Glutamatergic neuron (in vitro differentiated cells): ENCODE measurements around the gene RPS6KB1. TPM values are rescaled to one million over a fixed set of nuclear protein-coding genes. Genes with fewer than 3 reads are reported as not detected.
"Not testable (repeated sequence)": the region's sequence is repeated elsewhere in the genome, so short reads cannot be mapped to it uniquely, and the experiment has no call there.

Source experiments
- DNase-seq: peaks from one replicate; pipeline ENCODE4 v3.0.0; 2022
- H3K27ac Mint-ChIP-seq: one replicate; pipeline ENCODE4 v1.8.0; 2020; ENCODE audit warnings: mild to moderate bottlenecking, mixed read lengths, inconsistent platforms; ENCODE audit not compliant: unreplicated experiment
- H3K27me3 Mint-ChIP-seq: one replicate; pipeline ENCODE4 v1.8.0; 2020; ENCODE audit warnings: mild to moderate bottlenecking, moderate library complexity, mixed read lengths, inconsistent platforms; ENCODE audit not compliant: unreplicated experiment
- H3K36me3 Mint-ChIP-seq: one replicate; pipeline ENCODE4 v1.8.0; 2020; ENCODE audit warnings: mild to moderate bottlenecking, mixed read lengths, inconsistent platforms; ENCODE audit not compliant: unreplicated experiment
- H3K4me1 Mint-ChIP-seq: one replicate; pipeline ENCODE4 v1.8.0; 2020; ENCODE audit warnings: mild to moderate bottlenecking, low read depth, mixed read lengths, inconsistent platforms; ENCODE audit not compliant: unreplicated experiment
- H3K4me3 Mint-ChIP-seq: one replicate; pipeline ENCODE4 v1.8.0; 2020; ENCODE audit warnings: mild to moderate bottlenecking, mixed read lengths, inconsistent platforms; ENCODE audit not compliant: unreplicated experiment
- H3K9me3 Mint-ChIP-seq: one replicate; pipeline ENCODE4 v1.8.0; 2020; ENCODE audit warnings: mild to moderate bottlenecking, moderate library complexity, mixed read lengths, inconsistent platforms; ENCODE audit not compliant: unreplicated experiment
- total RNA-seq: library from RNA; stranded (reverse); fragmentation: NEBNext Ultra II Directional; extraction: Animal tissue kit (Norgen Biotek cat#: 25700); gene quantifications from one replicate; pipeline ENCODE4 v1.2.1, GENCODE V29; 2021; ENCODE audit not compliant: unreplicated experiment
- TF ChIP-seq, protein P1 (sequence below): fragments of 200-600 bp; sonication (generic); IDR thresholded peaks from one replicate; pipeline ENCODE4 v1.5.0; 2021; ENCODE audit not compliant: partially characterized antibody, unreplicated experiment

The RPS6KB1 gene
- total RNA-seq, 1 donor from 2014 or later = 45.0 TPM

DNA sequence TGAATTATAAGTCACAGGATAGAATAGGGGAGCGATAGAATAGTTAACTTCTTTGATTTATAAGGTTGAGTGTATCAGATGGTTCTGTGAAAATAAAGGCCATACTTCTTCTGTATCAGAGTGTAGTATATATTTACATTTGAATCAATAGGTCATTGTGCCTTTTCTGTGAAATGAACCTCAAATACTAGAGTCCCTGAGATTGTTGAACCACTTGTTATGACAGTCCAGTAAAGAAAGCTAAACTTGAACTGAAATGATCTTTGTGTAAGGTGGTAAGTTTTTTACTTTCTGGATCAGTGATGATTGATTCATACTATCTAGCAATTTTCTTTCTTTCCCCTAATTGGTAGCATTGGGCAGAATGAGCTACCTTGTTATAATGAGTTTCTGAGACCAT is 40.4 kb downstream of the RPS6KB1 start:
- not testable (repeated sequence) for H3K4me3 Mint-ChIP-seq, DNase-seq, H3K27ac Mint-ChIP-seq, H3K9me3 Mint-ChIP-seq, H3K4me1 Mint-ChIP-seq, H3K27me3 Mint-ChIP-seq, H3K36me3 Mint-ChIP-seq

DNA sequence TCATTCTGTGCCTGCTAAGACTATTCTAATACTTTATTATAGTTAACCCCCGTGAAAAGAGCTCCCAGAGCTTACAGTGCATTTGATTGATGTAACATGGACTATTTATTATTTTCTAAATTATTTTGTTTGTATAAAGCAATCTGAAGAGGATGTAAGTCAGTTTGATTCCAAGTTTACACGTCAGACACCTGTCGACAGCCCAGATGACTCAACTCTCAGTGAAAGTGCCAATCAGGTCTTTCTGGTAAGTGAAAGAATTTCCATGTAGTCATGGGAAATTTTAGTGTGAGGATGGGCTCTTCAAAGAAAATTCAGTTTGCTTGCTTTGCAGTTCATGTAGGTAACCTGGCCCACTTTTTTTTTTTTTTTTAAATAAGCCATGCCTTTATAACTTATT is 47.8 kb downstream of the RPS6KB1 start:
- H3K4me3 Mint-ChIP-seq, H3K36me3 Mint-ChIP-seq, H3K9me3 Mint-ChIP-seq, H3K4me1 Mint-ChIP-seq, DNase-seq, H3K27me3 Mint-ChIP-seq, H3K27ac Mint-ChIP-seq: not testable (repeated sequence)

DNA sequence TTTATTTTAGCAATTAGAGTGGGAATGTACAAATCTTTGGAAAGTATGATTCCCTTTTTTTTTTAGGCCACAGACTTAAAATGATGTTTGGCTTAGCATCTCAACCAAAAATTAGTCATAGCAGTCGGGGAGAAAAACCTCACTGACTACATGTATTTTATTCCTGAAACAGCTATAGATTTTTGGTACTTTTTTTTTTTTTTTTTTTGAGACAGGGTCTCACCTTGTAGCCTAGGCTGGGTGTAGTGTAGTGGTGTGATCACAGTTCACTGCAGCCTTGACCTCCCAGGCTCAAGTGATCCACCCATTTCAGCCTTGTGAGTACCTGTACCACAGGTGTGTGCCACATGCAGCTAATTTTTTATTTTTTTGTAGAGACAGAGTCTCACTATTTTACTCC is 48.2 kb downstream of the RPS6KB1 start:
- Mint-ChIP-seq H3K27ac (no peak overlapping the region), H3K27me3 (no peaks in the 10 kb centered on the region), H3K4me1 (no peaks in the 10 kb centered on the region), H3K9me3 (no peaks in the 10 kb centered on the region), H3K4me3 (no peak overlapping the region), H3K36me3 (no peaks in the 10 kb centered on the region)
- TF ChIP-seq, protein P1, sequence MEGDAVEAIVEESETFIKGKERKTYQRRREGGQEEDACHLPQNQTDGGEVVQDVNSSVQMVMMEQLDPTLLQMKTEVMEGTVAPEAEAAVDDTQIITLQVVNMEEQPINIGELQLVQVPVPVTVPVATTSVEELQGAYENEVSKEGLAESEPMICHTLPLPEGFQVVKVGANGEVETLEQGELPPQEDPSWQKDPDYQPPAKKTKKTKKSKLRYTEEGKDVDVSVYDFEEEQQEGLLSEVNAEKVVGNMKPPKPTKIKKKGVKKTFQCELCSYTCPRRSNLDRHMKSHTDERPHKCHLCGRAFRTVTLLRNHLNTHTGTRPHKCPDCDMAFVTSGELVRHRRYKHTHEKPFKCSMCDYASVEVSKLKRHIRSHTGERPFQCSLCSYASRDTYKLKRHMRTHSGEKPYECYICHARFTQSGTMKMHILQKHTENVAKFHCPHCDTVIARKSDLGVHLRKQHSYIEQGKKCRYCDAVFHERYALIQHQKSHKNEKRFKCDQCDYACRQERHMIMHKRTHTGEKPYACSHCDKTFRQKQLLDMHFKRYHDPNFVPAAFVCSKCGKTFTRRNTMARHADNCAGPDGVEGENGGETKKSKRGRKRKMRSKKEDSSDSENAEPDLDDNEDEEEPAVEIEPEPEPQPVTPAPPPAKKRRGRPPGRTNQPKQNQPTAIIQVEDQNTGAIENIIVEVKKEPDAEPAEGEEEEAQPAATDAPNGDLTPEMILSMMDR = no peak
- DNase-seq = no peak

GRCh38 chr17:59946433-59946832 is 53.5 kb downstream of the RPS6KB1 start:
- not testable (repeated sequence) for H3K27ac Mint-ChIP-seq, H3K27me3 Mint-ChIP-seq, H3K4me1 Mint-ChIP-seq, H3K36me3 Mint-ChIP-seq, H3K9me3 Mint-ChIP-seq, H3K4me3 Mint-ChIP-seq, DNase-seq

- H3K36me3 Mint-ChIP-seq, H3K9me3 Mint-ChIP-seq, H3K4me3 Mint-ChIP-seq, H3K27ac Mint-ChIP-seq, H3K27me3 Mint-ChIP-seq, DNase-seq, H3K4me1 Mint-ChIP-seq: not testable (repeated sequence)
Observed at GRCh38 chr17:59947310-59947709, 54.4 kb downstream of the RPS6KB1 start.

DNA sequence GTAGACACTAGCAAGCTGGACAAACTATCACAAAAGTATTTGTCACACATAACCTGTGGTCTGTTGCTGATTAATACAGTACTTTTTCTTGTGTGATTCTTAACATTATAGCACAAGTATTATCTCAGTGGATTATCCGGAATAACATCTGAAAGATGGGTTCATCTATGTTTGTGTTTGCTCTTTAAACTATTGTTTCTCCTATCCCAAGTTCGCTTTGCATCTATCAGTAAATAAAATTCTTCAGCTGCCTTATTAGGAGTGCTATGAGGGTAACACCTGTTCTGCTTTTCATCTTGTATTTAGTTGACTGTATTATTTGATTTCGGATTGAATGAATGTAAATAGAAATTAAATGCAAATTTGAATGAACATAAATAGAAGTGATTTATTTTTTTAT is 57.1 kb downstream of the RPS6KB1 start:
- Mint-ChIP-seq H3K4me1 (no peaks in the 10 kb centered on the region), H3K4me3 (no peak overlapping the region), H3K27me3 (no peaks in the 10 kb centered on the region), H3K9me3 (no peaks in the 10 kb centered on the region), H3K27ac (no peak overlapping the region), H3K36me3 (no peaks in the 10 kb centered on the region)
- TF ChIP-seq, protein P1 = no peak
- no peak for DNase-seq

GRCh38 chr17:59954856-59955255 is 61.9 kb downstream of the RPS6KB1 start:
- Mint-ChIP-seq H3K9me3 (no peaks in the 10 kb centered on the region), H3K4me3 (no peak overlapping the region), H3K27me3 (no peaks in the 10 kb centered on the region), H3K36me3 (no peaks in the 10 kb centered on the region), H3K4me1 (peaks cover 6% of the 10 kb centered on the region), H3K27ac (no peak overlapping the region)
- TF ChIP-seq, protein P1 = no peak
- DNase-seq = no peak

DNA sequence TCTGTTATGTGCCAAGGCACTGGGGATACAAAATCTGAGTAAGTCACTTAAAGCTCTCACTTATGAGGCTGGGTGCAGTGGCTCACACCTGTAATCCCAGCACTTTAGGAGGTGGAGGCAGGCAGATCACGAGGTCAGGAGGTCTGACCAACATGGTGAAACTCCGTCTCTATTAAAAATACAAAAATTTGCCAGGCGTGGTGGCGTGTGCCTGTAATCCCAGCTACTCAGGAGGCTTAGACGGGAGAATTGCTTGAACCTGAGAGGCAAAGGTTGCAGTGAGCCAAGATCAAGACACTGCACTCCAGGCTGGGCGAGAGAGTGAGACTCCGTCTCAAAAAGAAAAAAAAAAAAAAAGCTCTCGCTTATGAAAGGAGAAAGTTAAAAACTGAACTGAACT is 66.7 kb downstream of the RPS6KB1 start:
- not testable (repeated sequence) for DNase-seq, H3K27me3 Mint-ChIP-seq, H3K9me3 Mint-ChIP-seq, H3K36me3 Mint-ChIP-seq, H3K27ac Mint-ChIP-seq, H3K4me3 Mint-ChIP-seq
- peaks cover 11% of the 10 kb centered on the region for H3K4me1 Mint-ChIP-seq
